HG02642 (cell line): Measurements from ENCODE around the gene ROR2.

ENCODE experiments used
- ATAC-seq: cut with Tn5 transposase; IDR thresholded peaks from one replicate; pipeline ENCODE4 v1.9.1; 2021; ENCODE audit warnings: mild to moderate bottlenecking; ENCODE audit not compliant: unreplicated experiment, poor library complexity

Gene ROR2

GRCh38 chr9:91711755-91712601 lies 238.1 kb downstream of the ROR2 start:
- peak; percentile 83 for ATAC-seq

- no peak for ATAC-seq
Observed at GRCh38 chr9:91710158-91710557, 239.9 kb downstream of the ROR2 start.

- no peak for ATAC-seq
Observed at GRCh38 chr9:91705386-91705785, 244.6 kb downstream of the ROR2 start.

GRCh38 chr9:91700475-91700874 lies 249.6 kb downstream of the ROR2 start:
- no peak for ATAC-seq

- ATAC-seq: no peak
Observed at GRCh38 chr9:91698266-91698665, 251.8 kb downstream of the ROR2 start.

- ATAC-seq: no peak
Observed at GRCh38 chr9:91697201-91697600, 252.8 kb downstream of the ROR2 start.

- no peak for ATAC-seq
Observed at GRCh38 chr9:91694081-91694870, 255.8 kb downstream of the ROR2 start.

GRCh38 chr9:91693226-91693625 lies 256.8 kb downstream of the ROR2 start:
- no peak for ATAC-seq

GRCh38 chr9:91690540-91691249 lies 259.3 kb downstream of the ROR2 start:
- no peak for ATAC-seq

GRCh38 chr9:91689006-91689405 lies 261.0 kb downstream of the ROR2 start:
- no peak for ATAC-seq

- no peak for ATAC-seq
Observed at GRCh38 chr9:91683269-91683668, 266.8 kb downstream of the ROR2 start.

- no peak for ATAC-seq
Observed at GRCh38 chr9:91682806-91683205, 267.2 kb downstream of the ROR2 start.

- peak; percentile 65 for ATAC-seq
Observed at GRCh38 chr9:91681461-91682305, 268.3 kb downstream of the ROR2 start.

- ATAC-seq: no peak
Observed at GRCh38 chr9:91680998-91681397, 269.0 kb downstream of the ROR2 start.

GRCh38 chr9:91680106-91680505 lies 269.9 kb downstream of the ROR2 start:
- no peak for ATAC-seq

GRCh38 chr9:91678807-91679580 lies 271.0 kb downstream of the ROR2 start:
- ATAC-seq: no peak

GRCh38 chr9:91677822-91678436 lies 272.1 kb downstream of the ROR2 start:
- no peak for ATAC-seq

- no peak for ATAC-seq
Observed at GRCh38 chr9:91677331-91677730, 272.7 kb downstream of the ROR2 start.

- no peak for ATAC-seq
Observed at GRCh38 chr9:91676046-91676445, 274.0 kb downstream of the ROR2 start.
